ENCODE data around the gene ALDH1L1. TPM values are rescaled to one million over a fixed set of nuclear protein-coding genes. Genes with fewer than 3 reads are reported as not detected.

Gene ALDH1L1
- total and polyA plus RNA-seq, 2 of the 13 experiments (the other 11 are each of a cell fraction or from before 2014, with no cell fraction given): 11.2 to 28.7 TPM

DNA sequence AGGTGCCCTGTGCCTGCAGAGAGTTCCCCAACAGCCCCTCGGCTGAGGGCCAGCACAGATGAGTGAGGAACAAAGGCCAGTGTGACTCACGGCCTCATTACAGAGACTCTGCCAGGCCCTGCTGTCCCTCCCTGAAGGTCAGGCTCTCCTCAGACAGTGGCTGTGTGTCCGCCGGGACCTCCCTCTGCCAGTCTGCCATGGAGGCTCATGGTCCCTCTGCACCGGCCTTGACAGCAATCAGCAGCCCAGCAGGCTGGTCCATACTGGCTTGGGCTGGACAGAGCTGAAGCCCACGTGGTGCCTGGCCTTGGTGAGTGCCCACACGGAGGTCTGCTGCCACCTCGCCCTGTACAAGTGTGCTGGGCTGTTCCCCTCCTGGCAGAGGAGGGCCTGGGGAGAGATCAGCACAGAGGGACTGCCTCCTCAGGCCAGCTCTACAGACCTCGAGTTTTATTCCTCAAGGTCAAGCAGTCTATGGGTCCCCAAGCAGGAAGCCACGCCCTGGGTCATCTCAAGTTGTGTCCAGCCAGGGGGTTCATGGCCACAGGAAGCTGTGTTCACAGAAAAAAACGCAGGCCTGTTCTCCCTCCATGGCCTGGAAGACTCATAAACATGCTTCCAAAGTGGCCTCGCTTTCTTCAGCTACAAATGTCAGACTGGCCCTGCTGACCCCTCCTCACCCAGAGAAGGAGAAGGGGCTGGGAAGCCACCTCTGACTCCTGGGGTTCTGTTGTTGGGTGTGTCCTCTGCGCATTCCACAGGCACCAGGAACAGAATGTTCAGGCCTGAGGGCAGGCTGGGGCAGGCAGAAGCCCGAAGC lies 123.5 kb downstream of the ALDH1L1 start (continued):
- TF ChIP-seq ETV5 (CRISPR knock-in tag; IDR thresholded peaks at IDR 0.05; ENCODE audit: borderline replicate concordance) (no peak; the same call in 1 of the 2 replicates), ZNF557 (CRISPR knock-in tag; IDR thresholded peaks at IDR 0.05) (no peak), AGO2 (optimal IDR thresholded peaks at IDR 0.05; ENCODE audit: low read depth, low read length) (no peak), REPIN1 (CRISPR knock-in tag; IDR thresholded peaks at IDR 0.05; ENCODE audit: borderline replicate concordance, low read depth) (no peak), ZMAT3 (CRISPR knock-in tag; conservative IDR thresholded peaks at IDR 0.05) (no peak), ZNF335 (CRISPR knock-in tag; IDR thresholded peaks at IDR 0.05) (no peak; the same call in 1 of the 2 replicates), ZNF138 (CRISPR knock-in tag; IDR thresholded peaks at IDR 0.05; ENCODE audit: low read depth) (no peak), SOX5 (CRISPR knock-in tag; IDR thresholded peaks at IDR 0.05; ENCODE audit: borderline replicate concordance) (peak; percentile 76; the same call in 1 of the 2 replicates), CBX5 (CRISPR knock-in tag; IDR thresholded peaks at IDR 0.05; ENCODE audit: borderline replicate concordance) (peak; percentile 66; the same call in 1 of the 2 replicates)
- TF ChIP-seq, protein P1, sequence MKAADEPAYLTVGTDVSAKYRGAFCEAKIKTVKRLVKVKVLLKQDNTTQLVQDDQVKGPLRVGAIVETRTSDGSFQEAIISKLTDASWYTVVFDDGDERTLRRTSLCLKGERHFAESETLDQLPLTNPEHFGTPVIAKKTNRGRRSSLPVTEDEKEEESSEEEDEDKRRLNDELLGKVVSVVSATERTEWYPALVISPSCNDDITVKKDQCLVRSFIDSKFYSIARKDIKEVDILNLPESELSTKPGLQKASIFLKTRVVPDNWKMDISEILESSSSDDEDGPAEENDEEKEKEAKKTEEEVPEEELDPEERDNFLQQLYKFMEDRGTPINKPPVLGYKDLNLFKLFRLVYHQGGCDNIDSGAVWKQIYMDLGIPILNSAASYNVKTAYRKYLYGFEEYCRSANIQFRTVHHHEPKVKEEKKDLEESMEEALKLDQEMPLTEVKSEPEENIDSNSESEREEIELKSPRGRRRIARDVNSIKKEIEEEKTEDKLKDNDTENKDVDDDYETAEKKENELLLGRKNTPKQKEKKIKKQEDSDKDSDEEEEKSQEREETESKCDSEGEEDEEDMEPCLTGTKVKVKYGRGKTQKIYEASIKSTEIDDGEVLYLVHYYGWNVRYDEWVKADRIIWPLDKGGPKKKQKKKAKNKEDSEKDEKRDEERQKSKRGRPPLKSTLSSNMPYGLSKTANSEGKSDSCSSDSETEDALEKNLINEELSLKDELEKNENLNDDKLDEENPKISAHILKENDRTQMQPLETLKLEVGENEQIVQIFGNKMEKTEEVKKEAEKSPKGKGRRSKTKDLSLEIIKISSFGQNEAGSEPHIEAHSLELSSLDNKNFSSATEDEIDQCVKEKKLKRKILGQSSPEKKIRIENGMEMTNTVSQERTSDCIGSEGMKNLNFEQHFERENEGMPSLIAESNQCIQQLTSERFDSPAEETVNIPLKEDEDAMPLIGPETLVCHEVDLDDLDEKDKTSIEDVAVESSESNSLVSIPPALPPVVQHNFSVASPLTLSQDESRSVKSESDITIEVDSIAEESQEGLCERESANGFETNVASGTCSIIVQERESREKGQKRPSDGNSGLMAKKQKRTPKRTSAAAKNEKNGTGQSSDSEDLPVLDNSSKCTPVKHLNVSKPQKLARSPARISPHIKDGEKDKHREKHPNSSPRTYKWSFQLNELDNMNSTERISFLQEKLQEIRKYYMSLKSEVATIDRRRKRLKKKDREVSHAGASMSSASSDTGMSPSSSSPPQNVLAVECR (CRISPR knock-in tag; IDR thresholded peaks at IDR 0.05; ENCODE audit: borderline replicate concordance): no peak; the same call in 1 of the 2 replicates
- TF ChIP-seq, protein P2, sequence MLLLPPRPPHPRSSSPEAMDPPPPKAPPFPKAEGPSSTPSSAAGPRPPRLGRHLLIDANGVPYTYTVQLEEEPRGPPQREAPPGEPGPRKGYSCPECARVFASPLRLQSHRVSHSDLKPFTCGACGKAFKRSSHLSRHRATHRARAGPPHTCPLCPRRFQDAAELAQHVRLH (CRISPR knock-in tag; IDR thresholded peaks at IDR 0.05; ENCODE audit: borderline replicate concordance, low read depth): 0 out of 2 replicates have a peak, but pooled peaks have one; percentile 38
- TF ChIP-seq, protein P3, sequence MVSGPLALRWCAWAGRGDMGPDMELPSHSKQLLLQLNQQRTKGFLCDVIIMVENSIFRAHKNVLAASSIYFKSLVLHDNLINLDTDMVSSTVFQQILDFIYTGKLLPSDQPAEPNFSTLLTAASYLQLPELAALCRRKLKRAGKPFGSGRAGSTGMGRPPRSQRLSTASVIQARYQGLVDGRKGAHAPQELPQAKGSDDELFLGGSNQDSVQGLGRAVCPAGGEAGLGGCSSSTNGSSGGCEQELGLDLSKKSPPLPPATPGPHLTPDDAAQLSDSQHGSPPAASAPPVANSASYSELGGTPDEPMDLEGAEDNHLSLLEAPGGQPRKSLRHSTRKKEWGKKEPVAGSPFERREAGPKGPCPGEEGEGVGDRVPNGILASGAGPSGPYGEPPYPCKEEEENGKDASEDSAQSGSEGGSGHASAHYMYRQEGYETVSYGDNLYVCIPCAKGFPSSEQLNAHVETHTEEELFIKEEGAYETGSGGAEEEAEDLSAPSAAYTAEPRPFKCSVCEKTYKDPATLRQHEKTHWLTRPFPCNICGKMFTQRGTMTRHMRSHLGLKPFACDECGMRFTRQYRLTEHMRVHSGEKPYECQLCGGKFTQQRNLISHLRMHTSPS (CRISPR knock-in tag; IDR thresholded peaks at IDR 0.05; ENCODE audit: low read depth): peak; percentile 93; the same call in 1 of the 2 replicates
- TF ChIP-seq, protein P4, sequence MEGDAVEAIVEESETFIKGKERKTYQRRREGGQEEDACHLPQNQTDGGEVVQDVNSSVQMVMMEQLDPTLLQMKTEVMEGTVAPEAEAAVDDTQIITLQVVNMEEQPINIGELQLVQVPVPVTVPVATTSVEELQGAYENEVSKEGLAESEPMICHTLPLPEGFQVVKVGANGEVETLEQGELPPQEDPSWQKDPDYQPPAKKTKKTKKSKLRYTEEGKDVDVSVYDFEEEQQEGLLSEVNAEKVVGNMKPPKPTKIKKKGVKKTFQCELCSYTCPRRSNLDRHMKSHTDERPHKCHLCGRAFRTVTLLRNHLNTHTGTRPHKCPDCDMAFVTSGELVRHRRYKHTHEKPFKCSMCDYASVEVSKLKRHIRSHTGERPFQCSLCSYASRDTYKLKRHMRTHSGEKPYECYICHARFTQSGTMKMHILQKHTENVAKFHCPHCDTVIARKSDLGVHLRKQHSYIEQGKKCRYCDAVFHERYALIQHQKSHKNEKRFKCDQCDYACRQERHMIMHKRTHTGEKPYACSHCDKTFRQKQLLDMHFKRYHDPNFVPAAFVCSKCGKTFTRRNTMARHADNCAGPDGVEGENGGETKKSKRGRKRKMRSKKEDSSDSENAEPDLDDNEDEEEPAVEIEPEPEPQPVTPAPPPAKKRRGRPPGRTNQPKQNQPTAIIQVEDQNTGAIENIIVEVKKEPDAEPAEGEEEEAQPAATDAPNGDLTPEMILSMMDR (CRISPR knock-in tag; IDR thresholded peaks at IDR 0.05): peak; percentile 7; the same call in 1 of the 2 replicates
- TF ChIP-seq, protein P5, sequence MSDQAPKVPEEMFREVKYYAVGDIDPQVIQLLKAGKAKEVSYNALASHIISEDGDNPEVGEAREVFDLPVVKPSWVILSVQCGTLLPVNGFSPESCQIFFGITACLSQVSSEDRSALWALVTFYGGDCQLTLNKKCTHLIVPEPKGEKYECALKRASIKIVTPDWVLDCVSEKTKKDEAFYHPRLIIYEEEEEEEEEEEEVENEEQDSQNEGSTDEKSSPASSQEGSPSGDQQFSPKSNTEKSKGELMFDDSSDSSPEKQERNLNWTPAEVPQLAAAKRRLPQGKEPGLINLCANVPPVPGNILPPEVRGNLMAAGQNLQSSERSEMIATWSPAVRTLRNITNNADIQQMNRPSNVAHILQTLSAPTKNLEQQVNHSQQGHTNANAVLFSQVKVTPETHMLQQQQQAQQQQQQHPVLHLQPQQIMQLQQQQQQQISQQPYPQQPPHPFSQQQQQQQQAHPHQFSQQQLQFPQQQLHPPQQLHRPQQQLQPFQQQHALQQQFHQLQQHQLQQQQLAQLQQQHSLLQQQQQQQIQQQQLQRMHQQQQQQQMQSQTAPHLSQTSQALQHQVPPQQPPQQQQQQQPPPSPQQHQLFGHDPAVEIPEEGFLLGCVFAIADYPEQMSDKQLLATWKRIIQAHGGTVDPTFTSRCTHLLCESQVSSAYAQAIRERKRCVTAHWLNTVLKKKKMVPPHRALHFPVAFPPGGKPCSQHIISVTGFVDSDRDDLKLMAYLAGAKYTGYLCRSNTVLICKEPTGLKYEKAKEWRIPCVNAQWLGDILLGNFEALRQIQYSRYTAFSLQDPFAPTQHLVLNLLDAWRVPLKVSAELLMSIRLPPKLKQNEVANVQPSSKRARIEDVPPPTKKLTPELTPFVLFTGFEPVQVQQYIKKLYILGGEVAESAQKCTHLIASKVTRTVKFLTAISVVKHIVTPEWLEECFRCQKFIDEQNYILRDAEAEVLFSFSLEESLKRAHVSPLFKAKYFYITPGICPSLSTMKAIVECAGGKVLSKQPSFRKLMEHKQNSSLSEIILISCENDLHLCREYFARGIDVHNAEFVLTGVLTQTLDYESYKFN (CRISPR knock-in tag; conservative IDR thresholded peaks at IDR 0.05): peak; percentile 41; the same call in 1 of the 2 replicates

All from HepG2 (cell line).